Measurements from ENCODE around the gene RBMS2.

Gene RBMS2

DNA sequence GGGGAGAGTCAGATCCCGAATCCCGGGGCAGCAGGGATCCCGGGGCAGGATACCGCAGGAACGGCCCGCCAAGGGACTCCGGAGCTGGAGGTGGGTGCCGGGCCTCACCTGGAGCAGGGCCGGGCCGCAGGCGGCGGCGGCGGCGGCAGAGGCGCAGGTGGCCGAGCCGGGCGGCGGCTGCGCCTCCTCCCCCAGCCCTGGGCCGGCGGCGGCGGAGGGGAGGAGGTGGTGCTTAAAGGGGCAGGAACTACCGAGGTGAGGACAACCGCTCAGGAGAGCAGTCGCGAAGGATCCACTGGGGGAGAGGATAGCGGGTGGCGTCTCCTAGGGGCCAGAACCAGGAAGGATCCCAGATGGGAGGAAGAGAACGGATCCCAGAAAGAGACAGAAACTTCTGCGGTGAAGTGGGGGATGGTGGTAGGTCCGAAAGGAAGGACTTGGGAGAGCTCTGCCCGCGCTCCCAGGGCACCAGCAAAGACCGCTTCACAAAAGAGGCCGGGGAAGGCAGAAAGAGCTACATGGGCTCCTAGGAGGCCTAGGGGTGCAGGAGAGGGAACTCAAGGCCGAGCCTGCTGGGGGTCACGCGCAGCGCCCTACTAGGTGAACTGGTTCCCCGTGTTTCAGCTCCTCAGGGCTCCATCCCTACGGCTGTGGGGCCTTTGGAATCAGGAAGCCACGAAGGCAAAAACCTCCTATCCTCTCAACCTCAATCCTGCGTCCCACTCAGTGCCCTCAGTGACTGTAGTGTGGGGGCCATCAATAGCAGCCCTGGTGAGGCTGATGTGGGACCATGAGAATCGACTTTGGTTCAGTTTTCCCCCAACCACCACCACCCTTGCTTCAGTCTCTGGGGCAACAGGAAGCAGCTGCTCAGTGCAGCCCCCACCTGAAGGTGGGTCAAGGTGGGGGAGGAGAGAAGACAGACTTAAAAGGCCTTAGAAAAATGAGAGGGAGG lies 113.5 kb downstream of the RBMS2 start:
- H3K4me3 ChIP-seq (ENCODE audit: low read depth, low read length), result peak overlapping the region; percentile 89
- DNase-seq (ENCODE audit: low read depth), result no peak
- TF ChIP-seq, protein P1, sequence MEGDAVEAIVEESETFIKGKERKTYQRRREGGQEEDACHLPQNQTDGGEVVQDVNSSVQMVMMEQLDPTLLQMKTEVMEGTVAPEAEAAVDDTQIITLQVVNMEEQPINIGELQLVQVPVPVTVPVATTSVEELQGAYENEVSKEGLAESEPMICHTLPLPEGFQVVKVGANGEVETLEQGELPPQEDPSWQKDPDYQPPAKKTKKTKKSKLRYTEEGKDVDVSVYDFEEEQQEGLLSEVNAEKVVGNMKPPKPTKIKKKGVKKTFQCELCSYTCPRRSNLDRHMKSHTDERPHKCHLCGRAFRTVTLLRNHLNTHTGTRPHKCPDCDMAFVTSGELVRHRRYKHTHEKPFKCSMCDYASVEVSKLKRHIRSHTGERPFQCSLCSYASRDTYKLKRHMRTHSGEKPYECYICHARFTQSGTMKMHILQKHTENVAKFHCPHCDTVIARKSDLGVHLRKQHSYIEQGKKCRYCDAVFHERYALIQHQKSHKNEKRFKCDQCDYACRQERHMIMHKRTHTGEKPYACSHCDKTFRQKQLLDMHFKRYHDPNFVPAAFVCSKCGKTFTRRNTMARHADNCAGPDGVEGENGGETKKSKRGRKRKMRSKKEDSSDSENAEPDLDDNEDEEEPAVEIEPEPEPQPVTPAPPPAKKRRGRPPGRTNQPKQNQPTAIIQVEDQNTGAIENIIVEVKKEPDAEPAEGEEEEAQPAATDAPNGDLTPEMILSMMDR (IDR thresholded peaks at IDR 0.05; ENCODE audit: low read depth, low read length, missing control alignments), result peak; percentile 37

DNA sequence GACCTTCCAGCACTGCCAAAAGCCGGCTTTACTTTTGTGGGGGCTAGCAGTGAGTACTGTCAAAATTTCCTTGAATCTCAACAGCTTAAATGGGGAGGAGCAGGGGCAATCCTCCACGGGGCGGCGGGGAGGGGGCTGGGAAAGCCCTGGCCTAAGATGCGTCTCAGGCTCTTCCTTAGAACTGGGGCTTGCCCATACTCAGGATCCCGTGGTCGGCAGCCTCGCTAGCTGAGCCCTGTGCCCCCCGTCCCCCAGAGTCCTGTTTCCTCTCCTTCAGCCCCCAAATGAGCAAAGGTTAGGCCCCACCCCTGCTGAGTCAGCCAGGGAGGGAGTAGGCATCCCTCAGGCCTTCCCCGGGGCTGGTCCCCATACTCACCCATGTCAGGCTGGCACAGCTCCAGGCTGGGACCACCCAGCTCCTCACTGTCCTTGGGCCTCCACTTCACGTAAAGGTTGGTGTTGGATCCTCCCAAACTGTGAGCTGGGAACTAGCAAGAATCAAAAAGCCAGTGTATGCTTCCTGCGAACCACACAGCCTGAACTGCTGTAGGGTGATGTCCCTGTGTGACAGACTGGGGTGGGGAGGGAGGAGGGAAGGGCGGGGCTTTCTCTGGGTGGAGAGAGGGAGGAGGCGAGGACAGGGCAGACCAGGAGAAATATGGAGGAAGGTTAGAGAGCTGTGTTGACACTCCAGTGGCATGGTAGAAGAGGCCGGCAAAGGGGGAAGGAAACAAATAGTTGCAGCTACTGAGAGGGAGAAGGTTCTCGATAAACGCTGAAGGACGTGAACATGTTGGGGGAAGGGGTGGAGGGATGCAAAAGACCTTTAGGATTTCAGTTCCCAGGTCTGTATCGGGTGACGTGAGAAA lies 114.4 kb downstream of the RBMS2 start:
- peak overlapping the region; percentile 89 for H3K4me3 ChIP-seq (ENCODE audit: low read depth, low read length)
- DNase-seq (ENCODE audit: low read depth), result peak; percentile 63
- TF ChIP-seq, protein P1 (IDR thresholded peaks at IDR 0.05; ENCODE audit: low read depth, low read length, missing control alignments), result no peak

DNA sequence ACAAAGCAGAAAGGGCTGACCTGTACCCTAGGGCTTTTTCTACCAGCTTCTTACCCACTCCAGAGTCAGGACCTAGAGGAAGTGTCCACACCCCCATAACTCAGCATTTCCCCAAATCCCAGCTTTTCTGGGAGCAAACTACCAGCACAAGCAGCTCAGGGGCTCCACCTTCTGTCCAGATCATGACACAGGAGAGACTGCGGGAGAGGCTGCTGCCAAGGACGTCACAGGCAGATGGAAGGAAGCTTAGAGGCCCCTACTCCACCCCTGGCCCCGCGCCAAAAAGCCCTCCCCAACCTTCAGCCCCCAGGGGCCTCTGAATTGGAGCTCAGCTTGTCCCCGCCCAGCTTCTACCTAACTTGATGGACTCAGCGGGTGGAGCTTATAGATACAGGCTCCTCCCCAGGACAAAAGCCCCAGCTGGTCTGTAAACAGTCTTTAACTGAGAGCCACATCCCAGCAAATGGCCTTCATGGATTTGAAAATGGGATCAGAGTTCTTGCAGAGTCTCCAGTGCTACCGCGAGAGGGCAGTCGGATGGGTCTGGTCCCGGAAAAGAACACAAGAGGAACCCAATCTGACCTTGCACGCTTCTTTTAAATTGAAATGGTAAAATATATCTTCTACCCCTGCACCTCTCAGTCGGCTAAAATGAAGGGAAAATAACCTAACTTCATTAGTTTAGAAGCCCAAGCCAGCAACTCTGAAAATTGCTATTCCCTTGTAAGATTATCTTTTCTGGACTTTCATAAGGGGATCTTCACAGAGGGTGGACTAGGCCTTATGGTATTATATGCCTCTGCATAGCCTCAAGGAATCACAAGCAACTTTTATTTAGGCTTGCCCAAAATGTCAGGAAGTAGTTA lies 115.3 kb downstream of the RBMS2 start:
- TF ChIP-seq, protein P1 (IDR thresholded peaks at IDR 0.05; ENCODE audit: low read depth, low read length, missing control alignments), result peak; percentile 79
- H3K4me3 ChIP-seq (ENCODE audit: low read depth, low read length), result peak overlapping the region; percentile 89
- DNase-seq (ENCODE audit: low read depth), result peak; percentile 91

DNA sequence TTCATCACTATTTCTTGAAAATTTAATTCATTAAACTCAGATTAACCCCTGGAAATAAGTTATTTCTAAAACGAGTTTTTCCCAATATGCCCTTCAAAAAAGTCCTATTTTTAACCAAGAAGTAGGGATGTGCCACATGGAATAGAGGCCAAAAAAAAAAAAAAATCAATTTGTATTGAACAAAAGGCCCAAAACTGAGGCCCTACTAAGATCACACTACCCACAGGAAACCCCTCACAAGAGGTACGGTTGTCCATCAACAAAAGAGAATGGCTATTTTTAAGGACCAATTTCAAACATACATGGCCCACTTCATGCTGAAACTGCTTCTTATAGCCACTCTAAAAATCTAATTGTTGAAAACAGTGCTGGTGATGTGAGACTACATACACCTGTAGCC lies 116.0 kb downstream of the RBMS2 start:
- no peak for DNase-seq (ENCODE audit: low read depth)
- TF ChIP-seq, protein P1 (IDR thresholded peaks at IDR 0.05; ENCODE audit: low read depth, low read length, missing control alignments), result no peak
- no peak overlapping the region for H3K4me3 ChIP-seq (ENCODE audit: low read depth, low read length)

DNA sequence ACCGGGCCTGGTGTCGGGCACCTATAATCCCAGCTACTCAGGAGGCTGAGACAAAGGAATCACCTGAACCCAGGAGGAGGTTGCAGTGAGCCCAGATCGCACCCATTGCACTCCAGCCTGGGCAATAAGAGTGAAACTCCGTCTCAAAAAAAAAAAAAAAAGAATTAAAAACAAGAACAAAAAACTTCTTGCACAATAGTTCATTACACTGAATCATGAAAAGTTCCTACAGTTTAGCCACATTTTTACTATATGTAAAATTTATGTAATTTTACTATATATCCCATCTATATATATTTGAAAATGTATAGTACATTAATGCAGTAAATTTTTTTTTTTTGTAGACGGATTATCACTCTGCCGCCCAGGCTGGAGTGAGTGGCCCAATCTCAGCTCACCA lies 119.6 kb downstream of the RBMS2 start:
- TF ChIP-seq, protein P1 (IDR thresholded peaks at IDR 0.05; ENCODE audit: low read depth, low read length, missing control alignments), result no peak
- no peak for DNase-seq (ENCODE audit: low read depth)
- no peak overlapping the region for H3K4me3 ChIP-seq (ENCODE audit: low read depth, low read length)

DNA sequence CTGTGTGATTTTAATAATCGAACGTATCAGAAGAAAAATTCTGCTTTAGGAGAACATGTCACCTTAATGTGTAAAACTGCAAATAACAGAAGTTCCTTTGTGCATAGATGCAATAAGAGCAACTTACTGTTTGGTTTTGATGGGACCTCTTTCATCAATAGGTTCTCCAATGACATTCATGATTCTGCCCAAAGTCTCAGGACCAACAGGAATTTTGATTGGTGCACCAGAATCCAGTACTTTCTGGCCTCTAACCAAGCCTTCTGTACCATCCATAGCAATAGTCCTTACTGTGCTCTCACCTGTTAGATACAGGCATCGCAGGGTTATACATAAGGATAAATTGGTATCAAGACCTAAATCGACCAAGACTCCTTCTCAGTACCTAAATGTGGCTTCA lies 123.0 kb downstream of the RBMS2 start:
- H3K4me3 ChIP-seq (ENCODE audit: low read depth, low read length), result peak overlapping the region; percentile 76
- TF ChIP-seq, protein P1 (IDR thresholded peaks at IDR 0.05; ENCODE audit: low read depth, low read length, missing control alignments), result no peak
- DNase-seq (ENCODE audit: low read depth), result no peak

Data from GM12864 (cell line).